Upper lobe of right lung (tissue), 1 donor: ENCODE measurements around the gene CAMTA1. TPM values are rescaled to one million over a fixed set of nuclear protein-coding genes. Genes with fewer than 3 reads are reported as not detected.

Experiments used
- ATAC-seq: fragments of 200-7000 bp; cut with Tn5 transposase; one replicate; pipeline ENCODE4 v1.9.1; 2020; ENCODE audit warnings: mild to moderate bottlenecking, moderate library complexity
- DNase-seq: peaks from one replicate; pipeline ENCODE4 v3.0.0-alpha.2; 2020
- H3K27ac ChIP-seq: fragments of 200-600 bp; one replicate; pipeline ENCODE4 v1.8.0; 2022
- H3K27me3 ChIP-seq: fragments of 200-600 bp; one replicate; pipeline ENCODE4 v1.8.0; 2022; ENCODE audit warnings: mild to moderate bottlenecking
- H3K36me3 ChIP-seq: fragments of 200-600 bp; one replicate; pipeline ENCODE4 v1.8.0; 2022
- H3K4me1 ChIP-seq: fragments of 200-600 bp; one replicate; pipeline ENCODE4 v1.8.0; 2022
- H3K4me3 ChIP-seq: fragments of 200-600 bp; one replicate; pipeline ENCODE4 v1.8.0; 2022; ENCODE audit warnings: mild to moderate bottlenecking
- H3K9me3 ChIP-seq: fragments of 200-600 bp; one replicate; pipeline ENCODE4 v1.8.0; 2022
- intact Hi-C: fragments of 100-400 bp; cut with DNase I; formaldehyde crosslinking; loops from one replicate; pipeline ENCODE4 v1.11.0; 2022
- total RNA-seq: library from RNA; stranded (reverse); fragmentation: NEBNext Ultra II Directional; extraction: Animal tissue kit (Norgen Biotek cat#: 25700); gene quantifications from one replicate; pipeline ENCODE4 v1.2.1, GENCODE V29; 2021
- TF ChIP-seq, protein P1 (sequence below): fragments of 200-600 bp; IDR thresholded peaks from one replicate; pipeline ENCODE4 v1.8.0; 2022; ENCODE audit warnings: antibody characterized with exemption
- donor health status: DM: no; HTN: yes; CAD: no; lungs with severe emphysema.

Gene CAMTA1
- total RNA-seq, 1 donor from 2014 or later = 63.4 TPM

GRCh38 chr1:7382971-7383370, 597.7 kb downstream of the CAMTA1 start:
- TF ChIP-seq, protein P1, sequence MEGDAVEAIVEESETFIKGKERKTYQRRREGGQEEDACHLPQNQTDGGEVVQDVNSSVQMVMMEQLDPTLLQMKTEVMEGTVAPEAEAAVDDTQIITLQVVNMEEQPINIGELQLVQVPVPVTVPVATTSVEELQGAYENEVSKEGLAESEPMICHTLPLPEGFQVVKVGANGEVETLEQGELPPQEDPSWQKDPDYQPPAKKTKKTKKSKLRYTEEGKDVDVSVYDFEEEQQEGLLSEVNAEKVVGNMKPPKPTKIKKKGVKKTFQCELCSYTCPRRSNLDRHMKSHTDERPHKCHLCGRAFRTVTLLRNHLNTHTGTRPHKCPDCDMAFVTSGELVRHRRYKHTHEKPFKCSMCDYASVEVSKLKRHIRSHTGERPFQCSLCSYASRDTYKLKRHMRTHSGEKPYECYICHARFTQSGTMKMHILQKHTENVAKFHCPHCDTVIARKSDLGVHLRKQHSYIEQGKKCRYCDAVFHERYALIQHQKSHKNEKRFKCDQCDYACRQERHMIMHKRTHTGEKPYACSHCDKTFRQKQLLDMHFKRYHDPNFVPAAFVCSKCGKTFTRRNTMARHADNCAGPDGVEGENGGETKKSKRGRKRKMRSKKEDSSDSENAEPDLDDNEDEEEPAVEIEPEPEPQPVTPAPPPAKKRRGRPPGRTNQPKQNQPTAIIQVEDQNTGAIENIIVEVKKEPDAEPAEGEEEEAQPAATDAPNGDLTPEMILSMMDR = no peak
- no peaks in the 10 kb centered on the region for H3K9me3 ChIP-seq
- no peak overlapping the region for H3K4me3 ChIP-seq
- no peaks in the 10 kb centered on the region for H3K36me3 ChIP-seq
- no peak for DNase-seq
- H3K27me3 ChIP-seq = no peaks in the 10 kb centered on the region
- intact Hi-C loops = no loop called here
- no peak for ATAC-seq
- H3K27ac ChIP-seq = no peak overlapping the region
- H3K4me1 ChIP-seq = peaks cover under 1% of the 10 kb centered on the region

DNA sequence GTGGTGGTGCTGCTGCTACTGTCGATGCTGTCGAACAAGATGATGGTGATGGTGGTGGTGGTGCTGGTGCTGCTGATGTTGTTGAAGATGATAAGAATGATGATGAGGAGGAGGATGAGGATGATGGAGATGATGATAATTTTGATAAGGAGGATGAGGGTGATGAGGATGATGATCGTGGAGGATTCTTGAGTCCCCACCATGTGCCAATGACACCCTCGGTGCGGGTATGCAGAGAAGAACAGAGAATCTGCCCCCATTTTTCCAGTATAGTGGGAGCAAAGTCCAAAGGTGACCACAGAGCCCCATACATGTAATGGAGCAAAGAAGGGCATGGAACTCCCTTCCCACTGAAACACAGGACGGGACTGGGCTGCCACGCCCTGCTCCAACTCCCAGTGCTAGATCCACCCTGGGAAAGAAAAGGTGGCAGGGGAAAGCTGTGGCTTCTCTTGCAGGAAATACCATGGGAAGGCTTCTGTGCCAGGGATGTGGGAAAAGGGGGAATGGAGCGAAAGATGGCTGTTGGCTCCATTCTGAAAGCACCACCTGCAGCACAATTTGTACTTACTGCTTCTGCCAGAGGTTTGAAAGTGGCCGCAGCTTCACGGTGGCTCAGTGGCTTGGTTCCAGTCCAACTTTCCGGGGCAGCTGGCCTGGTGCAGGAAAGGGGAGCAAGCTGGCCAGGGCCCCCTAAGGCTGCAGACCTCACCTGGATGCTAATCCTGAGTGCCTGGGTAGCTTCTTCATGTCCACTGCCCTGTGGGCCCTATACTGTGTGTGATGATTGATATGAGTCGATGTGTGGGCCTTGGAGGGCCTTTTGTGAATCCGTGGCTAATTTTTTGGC, 598.6 kb downstream of the CAMTA1 start:
- Histone ChIP-seq H3K4me1 (peaks cover 9% of the 10 kb centered on the region), H3K9me3 (no peaks in the 10 kb centered on the region), H3K27me3 (no peaks in the 10 kb centered on the region), H3K4me3 (no peak overlapping the region), H3K27ac (no peak overlapping the region), H3K36me3 (no peaks in the 10 kb centered on the region)
- no peak for DNase-seq
- intact Hi-C loops = no loop called here
- TF ChIP-seq, protein P1 = no peak
- no peak for ATAC-seq

GRCh38 chr1:7384679-7385078, 599.4 kb downstream of the CAMTA1 start:
- DNase-seq (no peak), ATAC-seq (no peak)
- no peak overlapping the region for H3K4me3 ChIP-seq

GRCh38 chr1:7385471-7386225, 600.4 kb downstream of the CAMTA1 start:
- H3K4me1 ChIP-seq = peaks cover 14% of the 10 kb centered on the region

More at GRCh38 chr1:7384679-7385078, 599.4 kb downstream of the CAMTA1 start:
- H3K4me1 ChIP-seq = peaks cover 14% of the 10 kb centered on the region
- intact Hi-C loops = no loop called here
- H3K36me3 ChIP-seq = no peaks in the 10 kb centered on the region
- no peak overlapping the region for H3K27ac ChIP-seq
- H3K27me3 ChIP-seq = no peaks in the 10 kb centered on the region
- TF ChIP-seq, protein P1 = no peak
- H3K9me3 ChIP-seq = no peaks in the 10 kb centered on the region

DNA sequence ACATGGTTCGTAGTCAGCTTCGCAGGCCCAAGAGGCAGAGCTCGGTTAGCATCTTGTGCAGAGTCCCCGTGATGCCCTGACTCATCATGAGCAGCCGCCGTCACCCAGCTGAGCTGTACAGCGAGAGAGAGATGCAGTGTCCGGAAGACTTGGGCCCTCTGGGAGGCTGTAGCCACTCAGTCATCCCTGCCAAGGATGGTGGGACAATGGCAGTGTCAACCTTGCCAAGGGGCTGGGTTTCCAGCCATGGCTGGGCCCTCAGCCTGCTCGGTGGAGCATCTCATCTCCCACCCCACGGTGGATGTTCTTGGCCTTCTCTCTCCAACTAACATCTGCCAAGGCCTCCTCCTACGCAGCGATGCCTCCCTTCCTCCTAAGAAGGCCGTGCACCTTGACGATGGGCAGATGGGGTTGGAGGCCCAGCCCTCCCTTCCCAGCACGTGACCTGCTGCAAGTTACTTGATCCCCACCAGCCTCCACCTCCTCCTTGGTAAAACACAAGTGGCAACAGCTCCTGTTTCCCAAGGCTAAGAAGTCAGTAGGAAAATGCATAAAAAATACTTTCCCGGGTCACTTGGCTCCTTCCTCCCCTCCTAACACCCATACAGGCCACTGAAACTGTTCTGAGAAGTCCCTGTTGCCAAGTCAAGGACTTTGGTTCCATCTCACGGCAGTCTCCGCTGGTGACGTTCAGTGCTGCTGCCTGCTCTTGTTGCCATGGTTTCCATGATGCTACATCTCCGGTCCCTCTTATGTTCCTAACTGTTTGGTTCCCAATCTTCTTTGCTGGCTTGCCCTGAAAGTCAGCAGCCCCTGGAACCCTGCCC, 601.2 kb downstream of the CAMTA1 start:
- ATAC-seq (no peak), DNase-seq (no peak)
- Histone ChIP-seq H3K27me3 (no peaks in the 10 kb centered on the region), H3K4me3 (no peak overlapping the region), H3K27ac (no peak overlapping the region), H3K4me1 (peaks cover 14% of the 10 kb centered on the region), H3K36me3 (no peaks in the 10 kb centered on the region), H3K9me3 (no peaks in the 10 kb centered on the region)
- intact Hi-C loops = no loop called here
- TF ChIP-seq, protein P1 = no peak

More at GRCh38 chr1:7385471-7386225, 600.4 kb downstream of the CAMTA1 start:
- H3K9me3 ChIP-seq = no peaks in the 10 kb centered on the region
- H3K27me3 ChIP-seq = no peaks in the 10 kb centered on the region
- DNase-seq (no peak), ATAC-seq (peak; percentile 36)
- H3K27ac ChIP-seq = no peak overlapping the region
- TF ChIP-seq, protein P1 = no peak
- intact Hi-C loops = no loop called here
- H3K36me3 ChIP-seq = no peaks in the 10 kb centered on the region
- H3K4me3 ChIP-seq = no peak overlapping the region
